ENCODE measurements around the gene RTBDN. TPM values are rescaled to one million over a fixed set of nuclear protein-coding genes. Genes with fewer than 3 reads are reported as not detected.

Gene RTBDN
- total and polyA plus RNA-seq, 10 of the 15 experiments (the other 5 are each of a cell fraction or from before 2014, with no cell fraction given): 0.45 TPM; not detected in 9

DNA sequence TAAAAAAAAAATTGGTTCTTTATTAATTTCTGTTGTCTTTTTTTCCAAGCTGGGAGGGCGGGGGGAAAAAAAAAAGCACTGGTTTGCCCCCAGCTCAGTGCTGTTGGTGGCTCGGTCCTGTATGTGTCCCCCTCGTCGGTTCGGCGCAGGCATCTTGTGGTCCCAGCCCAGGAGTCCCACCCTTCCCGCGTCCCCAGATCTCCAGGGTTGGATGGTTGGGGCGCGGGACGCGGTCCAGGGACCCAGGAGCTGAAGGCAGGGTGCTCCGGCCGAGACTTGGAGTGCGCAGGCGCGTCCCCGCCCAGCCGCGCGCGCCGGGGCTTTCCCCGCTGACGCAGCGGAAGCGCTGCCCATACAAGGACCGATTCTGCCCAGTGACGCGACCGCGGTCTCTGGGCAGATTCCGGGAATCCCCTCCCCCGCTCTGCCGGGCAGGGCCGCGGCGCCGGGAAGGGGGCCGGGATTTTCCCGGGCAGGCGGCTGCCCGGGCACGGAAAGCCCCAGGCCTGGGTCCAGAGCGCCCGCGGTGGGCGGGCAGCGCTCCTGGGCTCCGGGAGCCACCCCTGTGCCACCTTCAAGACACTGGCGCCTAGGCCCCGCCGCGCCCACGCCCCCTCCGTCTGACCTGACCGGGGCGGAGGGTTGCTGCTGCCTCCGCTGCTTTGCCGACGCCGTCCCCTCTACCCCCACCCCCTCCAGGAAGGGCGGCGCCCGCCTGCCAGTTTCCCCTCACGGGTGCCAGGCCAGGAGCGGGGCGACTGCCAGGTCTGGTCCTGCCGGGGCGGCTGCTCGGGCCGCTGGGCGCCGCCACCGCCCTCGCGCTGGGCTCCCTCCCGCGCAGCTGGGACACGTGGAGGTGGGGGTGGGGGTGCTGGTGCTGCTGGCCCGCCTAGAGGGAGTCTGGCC lies 40.8 kb downstream of the RTBDN start (continued):
- TF ChIP-seq BHLHE40 (IDR thresholded peaks at IDR 0.05; ENCODE audit: borderline replicate concordance in 1 of 2, low read depth in 2 of 2, low read length in 1 of 2) (peak; percentile 71 to 72), YY1 (IDR thresholded peaks at IDR 0.05; ENCODE audit: low read depth, low read length) (0 out of 2 replicates have a peak, but pooled peaks have one; percentile 25), GABPA (IDR thresholded peaks at IDR 0.05; ENCODE audit: low read depth) (no peak), CBX5 (IDR thresholded peaks at IDR 0.05; ENCODE audit: low read depth) (no peak), ESRRA (IDR thresholded peaks at IDR 0.05; ENCODE audit: low read length) (peak; percentile 86), SREBF2 (IDR thresholded peaks at IDR 0.05; ENCODE audit: low read length) (no peak), CTCF (IDR thresholded peaks at IDR 0.05 in 2 of 3, conservative IDR thresholded peaks at IDR 0.05 in 1 of 3; ENCODE audit: control insufficient read depth in 2 of 3, extremely low read depth in 1 of 3, insufficient read depth in 1 of 3, low read depth in 3 of 3, low read length in 3 of 3) (no peak), ZNF622 (IDR thresholded peaks at IDR 0.05) (no peak), GATAD2B (conservative IDR thresholded peaks at IDR 0.05; ENCODE audit: low read depth) (peak; percentile 100), NR2C2 (IDR thresholded peaks at IDR 0.05; ENCODE audit: borderline replicate concordance, control insufficient read depth, insufficient read length, low read depth) (no peak), RCOR1 (conservative IDR thresholded peaks at IDR 0.05; ENCODE audit: low read depth, low read length) (no peak), SMAD5 (IDR thresholded peaks at IDR 0.05; ENCODE audit: low read depth) (peak; percentile 87), ZNF207 (IDR thresholded peaks at IDR 0.05; ENCODE audit: borderline replicate concordance) (peak; percentile 73; the same call in 1 of the 2 replicates), MYC (IDR thresholded peaks at IDR 0.05; ENCODE audit: insufficient read depth, insufficient read length, insufficient replicate concordance, low read length, severe bottlenecking) (peak; percentile 55), SIX5 (IDR thresholded peaks at IDR 0.05; ENCODE audit: low read depth, low read length, severe bottlenecking) (no peak), POLR2AphosphoS5 (IDR thresholded peaks at IDR 0.05; ENCODE audit: low read length) (peak; percentile 91), PML (IDR thresholded peaks at IDR 0.05; ENCODE audit: low read length) (no peak), POU2F2 (IDR thresholded peaks at IDR 0.05; ENCODE audit: borderline replicate concordance, low read depth, low read length) (peak; percentile 95), JUND (IDR thresholded peaks at IDR 0.05; ENCODE audit: low read depth, low read length) (no peak)
- TF ChIP-seq, protein P1, sequence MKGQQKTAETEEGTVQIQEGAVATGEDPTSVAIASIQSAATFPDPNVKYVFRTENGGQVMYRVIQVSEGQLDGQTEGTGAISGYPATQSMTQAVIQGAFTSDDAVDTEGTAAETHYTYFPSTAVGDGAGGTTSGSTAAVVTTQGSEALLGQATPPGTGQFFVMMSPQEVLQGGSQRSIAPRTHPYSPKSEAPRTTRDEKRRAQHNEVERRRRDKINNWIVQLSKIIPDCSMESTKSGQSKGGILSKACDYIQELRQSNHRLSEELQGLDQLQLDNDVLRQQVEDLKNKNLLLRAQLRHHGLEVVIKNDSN (IDR thresholded peaks at IDR 0.05; ENCODE audit: borderline replicate concordance, extremely low read length, insufficient read depth, low read depth, low read length): peak; percentile 62
- TF ChIP-seq, protein P2, sequence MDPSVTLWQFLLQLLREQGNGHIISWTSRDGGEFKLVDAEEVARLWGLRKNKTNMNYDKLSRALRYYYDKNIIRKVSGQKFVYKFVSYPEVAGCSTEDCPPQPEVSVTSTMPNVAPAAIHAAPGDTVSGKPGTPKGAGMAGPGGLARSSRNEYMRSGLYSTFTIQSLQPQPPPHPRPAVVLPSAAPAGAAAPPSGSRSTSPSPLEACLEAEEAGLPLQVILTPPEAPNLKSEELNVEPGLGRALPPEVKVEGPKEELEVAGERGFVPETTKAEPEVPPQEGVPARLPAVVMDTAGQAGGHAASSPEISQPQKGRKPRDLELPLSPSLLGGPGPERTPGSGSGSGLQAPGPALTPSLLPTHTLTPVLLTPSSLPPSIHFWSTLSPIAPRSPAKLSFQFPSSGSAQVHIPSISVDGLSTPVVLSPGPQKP (IDR thresholded peaks at IDR 0.05; ENCODE audit: low read depth, low read length): peak; percentile 100
- TF ChIP-seq, protein P3, sequence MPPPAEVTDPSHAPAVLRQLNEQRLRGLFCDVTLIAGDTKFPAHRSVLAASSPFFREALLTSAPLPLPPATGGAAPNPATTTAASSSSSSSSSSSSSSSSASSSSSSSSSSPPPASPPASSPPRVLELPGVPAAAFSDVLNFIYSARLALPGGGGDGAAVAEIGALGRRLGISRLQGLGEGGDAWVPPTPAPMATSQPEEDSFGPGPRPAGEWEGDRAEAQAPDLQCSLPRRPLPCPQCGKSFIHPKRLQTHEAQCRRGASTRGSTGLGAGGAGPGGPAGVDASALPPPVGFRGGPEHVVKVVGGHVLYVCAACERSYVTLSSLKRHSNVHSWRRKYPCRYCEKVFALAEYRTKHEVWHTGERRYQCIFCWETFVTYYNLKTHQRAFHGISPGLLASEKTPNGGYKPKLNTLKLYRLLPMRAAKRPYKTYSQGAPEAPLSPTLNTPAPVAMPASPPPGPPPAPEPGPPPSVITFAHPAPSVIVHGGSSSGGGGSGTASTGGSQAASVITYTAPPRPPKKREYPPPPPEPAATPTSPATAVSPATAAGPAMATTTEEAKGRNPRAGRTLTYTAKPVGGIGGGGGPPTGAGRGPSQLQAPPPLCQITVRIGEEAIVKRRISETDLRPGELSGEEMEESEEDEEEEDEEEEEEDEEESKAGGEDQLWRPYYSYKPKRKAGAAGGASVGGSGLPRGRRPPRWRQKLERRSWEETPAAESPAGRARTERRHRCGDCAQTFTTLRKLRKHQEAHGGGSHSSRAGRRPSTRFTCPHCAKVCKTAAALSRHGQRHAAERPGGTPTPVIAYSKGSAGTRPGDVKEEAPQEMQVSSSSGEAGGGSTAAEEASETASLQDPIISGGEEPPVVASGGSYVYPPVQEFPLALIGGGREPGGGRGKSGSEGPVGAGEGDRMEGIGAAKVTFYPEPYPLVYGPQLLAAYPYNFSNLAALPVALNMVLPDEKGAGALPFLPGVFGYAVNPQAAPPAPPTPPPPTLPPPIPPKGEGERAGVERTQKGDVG (CRISPR knock-in tag; IDR thresholded peaks at IDR 0.05): peak; percentile 59; the same call in 1 of the 2 replicates
